GM21447 (cell line): ENCODE results near the gene RAB8A.
"Not testable (repeated sequence)": the region's sequence is repeated elsewhere in the genome, so short reads cannot be mapped to it uniquely, and the experiment has no call there.

ENCODE experiments used
- ATAC-seq: cut with Tn5 transposase; IDR thresholded peaks from one replicate; pipeline ENCODE4 v1.9.1; 2021; ENCODE audit not compliant: unreplicated experiment

RAB8A gene

DNA sequence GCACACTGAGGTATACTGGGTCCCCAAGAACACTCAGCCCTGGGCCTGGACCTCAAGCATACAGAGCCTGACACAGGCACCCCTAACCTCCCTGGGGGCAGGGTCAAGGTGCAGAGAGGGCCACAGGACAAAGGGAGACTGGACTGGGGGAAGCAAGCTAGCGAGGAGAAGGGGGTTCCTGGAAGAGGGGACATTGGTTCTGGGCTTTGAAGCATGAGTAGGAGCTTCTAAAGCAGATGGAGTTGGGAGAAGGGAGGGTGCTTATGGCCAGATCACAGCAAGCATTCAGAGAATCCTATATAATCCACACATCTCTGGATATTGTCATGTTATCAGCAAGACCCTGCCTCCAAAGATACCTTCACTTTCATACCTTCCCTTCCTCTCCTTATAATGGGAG, 58.4 kb downstream of the RAB8A start:
- no peak for ATAC-seq

DNA sequence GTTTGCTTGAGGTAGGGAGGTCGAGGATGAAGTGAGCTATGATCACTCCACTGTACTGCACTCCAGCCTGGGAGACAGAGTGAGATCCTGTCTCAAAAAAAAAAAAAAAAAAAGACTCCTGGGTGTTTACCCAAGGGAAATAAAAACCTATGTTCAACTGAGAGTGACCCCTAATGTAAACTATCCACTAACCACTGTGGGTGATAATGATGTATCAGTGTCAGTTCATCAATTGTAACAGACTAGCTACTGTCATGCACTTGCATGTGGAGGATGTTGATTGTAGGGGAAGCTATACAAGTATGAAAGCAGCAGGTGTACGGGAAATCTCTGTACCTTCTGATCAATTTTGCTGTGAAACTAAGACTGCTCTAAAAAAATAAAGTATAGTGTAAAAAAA, 64.3 kb downstream of the RAB8A start:
- ATAC-seq, result no peak

DNA sequence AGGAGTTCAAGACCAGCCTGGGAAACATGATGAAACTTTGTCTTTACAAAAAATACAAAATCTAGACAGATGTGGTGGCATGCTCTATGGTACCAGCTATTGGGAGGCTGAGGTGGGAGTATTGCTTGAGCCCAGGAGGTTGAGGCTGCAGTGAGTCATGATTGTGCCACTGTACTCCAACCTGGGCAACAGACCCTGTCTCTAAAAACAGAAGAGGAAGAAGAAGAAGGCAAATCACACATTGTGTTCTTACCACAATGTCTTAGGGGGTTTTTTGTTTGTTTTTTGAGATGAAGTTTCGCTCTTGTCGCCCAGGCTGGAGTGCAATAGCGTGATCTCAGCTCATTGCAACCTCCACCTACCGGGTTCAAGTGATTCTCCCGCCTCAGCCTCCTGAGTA, 67.2 kb downstream of the RAB8A start:
- not testable (repeated sequence) for ATAC-seq

DNA sequence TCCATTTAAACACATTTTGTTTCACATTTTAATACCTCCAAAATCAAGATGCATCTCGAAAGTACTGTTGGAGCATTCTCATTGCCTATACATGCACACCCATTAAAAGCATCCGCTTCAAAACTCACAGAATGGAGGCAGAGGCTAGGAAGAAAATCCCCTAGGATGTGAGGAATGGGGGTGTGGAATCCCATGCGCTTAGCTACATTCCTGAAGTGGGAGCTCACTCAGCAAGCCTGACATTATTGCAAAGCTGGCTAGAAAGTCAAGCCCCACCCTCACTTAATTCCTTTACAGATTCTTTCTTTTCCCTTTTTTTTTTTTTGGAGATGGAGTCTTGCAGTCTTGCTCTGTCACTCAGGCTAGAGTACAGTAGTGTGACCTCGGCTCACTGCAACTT, 68.9 kb downstream of the RAB8A start:
- ATAC-seq, result no peak
